Smooth muscle cell (in vitro differentiated cells): ENCODE measurements around the gene SSC5D. TPM values are rescaled to one million over a fixed set of nuclear protein-coding genes. Genes with fewer than 3 reads are reported as not detected.
"Not testable (repeated sequence)": the region's sequence is repeated elsewhere in the genome, so short reads cannot be mapped to it uniquely, and the experiment has no call there.

Source experiments
- DNase-seq: peaks from one replicate; lab custom pipeline; 2025; ENCODE audit not compliant: unreplicated experiment; lab: John Stamatoyannopoulos, UW
- H2AFZ ChIP-seq: fragments of 200-600 bp; sonication (generic); 2 replicates; pipeline ENCODE4 v1.6.0; 2016; ENCODE audit warnings: antibody characterized with exemption, low read depth, mild to moderate bottlenecking
- H3F3A ChIP-seq: fragments of 200-600 bp; sonication (generic); 2 replicates; pipeline ENCODE4 v1.6.0; 2017; ENCODE audit warnings: antibody characterized with exemption, low read depth
- H3K27ac ChIP-seq: fragments of 200-600 bp; sonication (generic); 2 replicates; pipeline ENCODE4 v1.5.1; 2016; ENCODE audit warnings: low read depth, mild to moderate bottlenecking
- H3K27me3 ChIP-seq: fragments of 200-600 bp; sonication (generic); 2 replicates; pipeline ENCODE4 v1.6.1; 2016; ENCODE audit warnings: low read depth, mild to moderate bottlenecking
- H3K36me3 ChIP-seq: fragments of 200-600 bp; sonication (generic); 2 replicates; pipeline ENCODE4 v1.5.1; 2016; ENCODE audit warnings: low read depth
- H3K4me1 ChIP-seq: fragments of 200-600 bp; sonication (generic); 2 replicates; pipeline ENCODE4 v1.5.1; 2016; ENCODE audit warnings: low read depth
- H3K4me2 ChIP-seq: fragments of 200-600 bp; sonication (generic); 2 replicates; pipeline ENCODE4 v1.6.0; 2016; ENCODE audit warnings: mild to moderate bottlenecking
- H3K4me3 ChIP-seq: fragments of 200-600 bp; sonication (generic); 2 replicates; pipeline ENCODE4 v1.5.1; 2016; ENCODE audit warnings: mild to moderate bottlenecking
- H3K79me2 ChIP-seq: fragments of 200-600 bp; sonication (generic); 2 replicates; pipeline ENCODE4 v1.6.0; 2016; ENCODE audit warnings: low read depth, mild to moderate bottlenecking
- H3K9ac ChIP-seq: fragments of 200-600 bp; sonication (generic); 2 replicates; pipeline ENCODE4 v1.6.0; 2016; ENCODE audit warnings: low read depth
- H3K9me3 ChIP-seq: fragments of 200-600 bp; sonication (generic); replicated peaks from 2 replicates; pipeline ENCODE4 v1.5.1; 2016; ENCODE audit warnings: low read depth
- H4K20me1 ChIP-seq: fragments of 200-600 bp; sonication (generic); 2 replicates; pipeline ENCODE4 v1.6.0; 2016; ENCODE audit warnings: low read depth
- CTCF ChIP-seq: fragments of 200-600 bp; sonication (generic); IDR thresholded peaks from 2 replicates; pipeline ENCODE4 v1.5.1; 2017; ENCODE audit warnings: borderline replicate concordance, mild to moderate bottlenecking, antibody characterized with exemption; ENCODE audit not compliant: insufficient read depth, poor library complexity, severe bottlenecking
- WGBS: methylation state at CpG from one replicate; pipeline ENCODE4 v1.1.7; 2016; ENCODE audit warnings: low lambda C conversion rate; 5-methylcytosine and 5-hydroxymethylcytosine counted together
- polyA plus RNA-seq: library from polyadenylated mRNA; unstranded; fragments of >200 nt; fragmentation: Nextera tagmentation; extraction: Ambion mirVana; gene quantifications from 2 replicates; pipeline ENCODE4 v1.2.1, GENCODE V29; 2016
- total RNA-seq: library from RNA; depleted of rRNA; stranded (reverse); fragments of >200 nt; gene quantifications from 2 replicates; pipeline ENCODE4 v1.2.3, GENCODE V29; 2014

SSC5D gene
- total and polyA plus RNA-seq, 2 experiments from 2014 or later, result 3.8 to 11.2 TPM

GRCh38 chr19:55529636-55530234 lies 41.5 kb downstream of the SSC5D start:
- H3K9ac ChIP-seq, result no peak overlapping the region

DNA sequence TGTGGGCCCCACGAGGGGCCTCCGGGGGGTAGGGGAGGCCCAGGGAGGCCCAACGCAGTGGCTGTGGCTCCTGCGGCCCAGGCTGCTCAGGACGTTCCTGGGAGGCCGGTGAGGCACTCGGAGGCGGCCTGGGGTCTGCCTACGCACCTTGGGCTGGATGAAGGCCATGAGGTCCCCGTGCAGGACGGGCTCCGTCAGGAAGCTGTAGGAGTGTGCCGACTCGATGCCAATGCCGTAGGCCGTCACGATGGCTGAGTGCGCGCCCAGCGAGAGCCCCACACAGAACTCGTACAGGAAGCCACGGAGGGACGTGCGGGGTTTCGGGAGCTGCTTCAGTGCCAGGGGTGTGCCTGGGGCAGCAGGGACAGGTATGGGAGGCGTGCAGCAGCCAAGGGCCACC lies 42.8 kb downstream of the SSC5D start:
- DNase-seq, result no peak
- Histone ChIP-seq H4K20me1 (no peaks in the 10 kb centered on the region), H3K4me1 (no peaks in the 10 kb centered on the region), H2AFZ (no peak overlapping the region), H3K4me2 (no peak overlapping the region), H3K27ac (no peak overlapping the region), H3F3A (no peaks in the 10 kb centered on the region), H3K9ac (no peak overlapping the region), H3K27me3 (no peaks in the 10 kb centered on the region), H3K36me3 (no peaks in the 10 kb centered on the region), H3K9me3 (no peaks in the 10 kb centered on the region), H3K79me2 (no peaks in the 10 kb centered on the region), H3K4me3 (no peak overlapping the region)
- WGBS, result 95% methylated on average over 25 of the region's 26 CpGs
- no peak for TF ChIP-seq CTCF

More at GRCh38 chr19:55529636-55530234, 41.5 kb downstream of the SSC5D start:
- H4K20me1 ChIP-seq, result no peaks in the 10 kb centered on the region
- no peak for TF ChIP-seq CTCF
- no peaks in the 10 kb centered on the region for H3K36me3 ChIP-seq
- H3K9me3 ChIP-seq, result no peaks in the 10 kb centered on the region
- H3F3A ChIP-seq, result no peaks in the 10 kb centered on the region
- H3K27ac ChIP-seq, result no peak overlapping the region
- no peaks in the 10 kb centered on the region for H3K79me2 ChIP-seq
- no peak overlapping the region for H2AFZ ChIP-seq
- DNase-seq, result no peak
- no peak overlapping the region for H3K4me2 ChIP-seq
- WGBS, result 100% methylated on average over 1 of the region's 56 CpGs
- H3K4me3 ChIP-seq, result no peak overlapping the region
- no peaks in the 10 kb centered on the region for H3K27me3 ChIP-seq
- no peaks in the 10 kb centered on the region for H3K4me1 ChIP-seq

DNA sequence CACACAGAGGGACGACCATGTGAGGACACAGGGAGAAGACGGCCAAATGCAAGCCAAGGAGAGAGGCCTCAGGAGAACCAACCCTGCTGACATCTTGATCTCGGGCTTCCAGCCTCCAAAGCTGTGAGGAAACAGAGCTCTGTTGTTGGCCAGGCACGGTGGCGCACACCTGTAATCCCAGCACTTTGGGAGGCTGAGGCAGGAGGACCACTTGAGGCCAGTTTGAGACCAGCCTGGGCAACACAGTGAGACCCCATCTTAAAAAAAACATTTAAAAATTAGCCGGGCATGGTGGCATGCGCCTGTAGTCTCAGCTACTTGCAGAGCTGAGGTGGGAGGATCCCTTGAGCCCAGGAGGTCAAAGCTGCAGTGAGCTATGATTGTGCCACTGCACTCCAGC lies 46.0 kb downstream of the SSC5D start:
- not testable (repeated sequence) for H2AFZ ChIP-seq, H4K20me1 ChIP-seq, H3K79me2 ChIP-seq, H3K36me3 ChIP-seq, H3K9me3 ChIP-seq, H3K4me1 ChIP-seq, H3K27me3 ChIP-seq, H3K27ac ChIP-seq, H3K4me2 ChIP-seq, H3K9ac ChIP-seq, DNase-seq, H3K4me3 ChIP-seq, H3F3A ChIP-seq
- WGBS, result 95% methylated on average over 7 of the region's 7 CpGs

- no peaks in the 10 kb centered on the region for H4K20me1 ChIP-seq
- H3K36me3 ChIP-seq, result no peaks in the 10 kb centered on the region
- no peak overlapping the region for H2AFZ ChIP-seq
- no peak overlapping the region for H3K4me2 ChIP-seq
- H3K9ac ChIP-seq, result no peak overlapping the region
- H3K9me3 ChIP-seq, result no peaks in the 10 kb centered on the region
- H3K4me3 ChIP-seq, result no peak overlapping the region
- no peaks in the 10 kb centered on the region for H3K79me2 ChIP-seq
- no peak for DNase-seq
- H3K4me1 ChIP-seq, result no peaks in the 10 kb centered on the region
- TF ChIP-seq CTCF, result no peak
- H3K27ac ChIP-seq, result no peak overlapping the region
- no peaks in the 10 kb centered on the region for H3F3A ChIP-seq
- H3K27me3 ChIP-seq, result no peaks in the 10 kb centered on the region
- 89% methylated on average over 12 of the region's 12 CpGs for WGBS
These were observed 47.1 kb downstream of the SSC5D start for GRCh38 chr19:55535173-55535964.
